ENCODE data around the gene NPM1. TPM values are rescaled to one million over a fixed set of nuclear protein-coding genes. Genes with fewer than 3 reads are reported as not detected.

NPM1 gene
- total and polyA plus RNA-seq, 2 donors (not counting 1 experiment from before 2014, with no cell fraction given), result 158 to 920 TPM

- POLR2A ChIA-PET, result no interaction called here
- Histone ChIP-seq H4K20me1 (ENCODE audit: control insufficient read depth, insufficient read depth, low read length, poor library complexity, severe bottlenecking) (no peaks in the 10 kb centered on the region), H3K79me2 (ENCODE audit: control insufficient read depth, insufficient read depth, low read length) (no peaks in the 10 kb centered on the region), H3K4me2 (replicated peaks; ENCODE audit: low read depth, low read length, poor library complexity, severe bottlenecking) (no peak overlapping the region), H3K9me3 (ENCODE audit: control extremely low read depth in 1 of 3, control insufficient read depth in 2 of 3, insufficient read depth in 1 of 3, low read length in 2 of 3) (no peaks in the 10 kb centered on the region), H3K27ac (ENCODE audit: low read length in 2 of 2) (no peak overlapping the region), H3K4me1 (ENCODE audit: control insufficient read depth in 2 of 2, insufficient read depth in 2 of 2, low read length in 2 of 2) (no peaks in the 10 kb centered on the region), H3K4me3 (ENCODE audit: control extremely low read depth in 1 of 5, extremely low read depth in 1 of 5, insufficient read depth in 1 of 5, low read depth in 2 of 5, low read length in 4 of 5) (no peak overlapping the region), H3K9ac (ENCODE audit: low read length) (no peak overlapping the region), H3K36me3 (replicated peaks in 1 of 2; ENCODE audit: control extremely low read depth in 1 of 2, control insufficient read depth in 1 of 2, extremely low read depth in 1 of 2, insufficient read depth in 2 of 2, low read length in 1 of 2) (no peaks in the 10 kb centered on the region), H2AFZ (ENCODE audit: insufficient read depth, low read depth, low read length, poor library complexity, severe bottlenecking) (no peak overlapping the region), H3K27me3 (replicated peaks in 1 of 4; ENCODE audit: control extremely low read depth in 1 of 4, control insufficient read depth in 3 of 4, insufficient read depth in 4 of 4, low read length in 3 of 4) (peaks cover 0 to 27% (median 5%) of the 10 kb centered on the region in 4 experiments)
- intact Hi-C loops (cut with micrococcal nuclease), result no loop called here
- 98% methylated on average over 9 of the region's 10 CpGs for WGBS (ENCODE audit: insufficient coverage)
- CTCF ChIA-PET, result no interaction called here
- Mint-ChIP-seq H3K9me3 (ENCODE audit: insufficient read depth) (no peaks in the 10 kb centered on the region), H3K4me1 (peaks cover 7% of the 10 kb centered on the region), H3K27ac (no peak overlapping the region), H3K27me3 (peaks cover 71% of the 10 kb centered on the region), H3K4me3 (no peak overlapping the region)
- no peak for DNase-seq
- no peak for ATAC-seq (ENCODE audit: low read depth)
- TF ChIP-seq CTCF (IDR thresholded peaks at IDR 0.05) (no peak), EZH2 (IDR thresholded peaks at IDR 0.05; ENCODE audit: borderline replicate concordance, insufficient read depth, low read depth, low read length, poor library complexity, severe bottlenecking) (no peak)
Observed at GRCh38 chr5:171449426-171449825, 61.8 kb downstream of the NPM1 start.

GRCh38 chr5:171450423-171451331, 63.0 kb downstream of the NPM1 start:
- 15% methylated on average over 83 of the region's 88 CpGs for WGBS (ENCODE audit: insufficient coverage)
- peaks cover 0 to 27% (median 5%) of the 10 kb centered on the region in 4 experiments for H3K27me3 ChIP-seq (replicated peaks in 1 of 4; ENCODE audit: control extremely low read depth in 1 of 4, control insufficient read depth in 3 of 4, insufficient read depth in 4 of 4, low read length in 3 of 4)
- H4K20me1 ChIP-seq (ENCODE audit: control insufficient read depth, insufficient read depth, low read length, poor library complexity, severe bottlenecking), result no peaks in the 10 kb centered on the region
- Mint-ChIP-seq H3K27ac (no peak overlapping the region), H3K4me1 (peaks cover 7% of the 10 kb centered on the region), H3K9me3 (ENCODE audit: insufficient read depth) (no peaks in the 10 kb centered on the region), H3K27me3 (peaks cover 75% of the 10 kb centered on the region), H3K4me3 (peak overlapping the region; percentile 37)
- no peaks in the 10 kb centered on the region for H3K79me2 ChIP-seq (ENCODE audit: control insufficient read depth, insufficient read depth, low read length)
- no peak overlapping the region for H3K27ac ChIP-seq (ENCODE audit: low read length in 2 of 2)
- ChIA-PET POLR2A (no interaction called here), CTCF (no interaction called here)
- no peaks in the 10 kb centered on the region for H3K4me1 ChIP-seq (ENCODE audit: control insufficient read depth in 2 of 2, insufficient read depth in 2 of 2, low read length in 2 of 2)
- no peak overlapping the region for H3K9ac ChIP-seq (ENCODE audit: low read length)
- ATAC-seq (ENCODE audit: low read depth), result no peak
- no peak overlapping the region for H3K4me3 ChIP-seq (ENCODE audit: control extremely low read depth in 1 of 5, extremely low read depth in 1 of 5, insufficient read depth in 1 of 5, low read depth in 2 of 5, low read length in 4 of 5)
- intact Hi-C loops (cut with micrococcal nuclease), result no loop called here
- H2AFZ ChIP-seq (ENCODE audit: insufficient read depth, low read depth, low read length, poor library complexity, severe bottlenecking), result no peak overlapping the region
- TF ChIP-seq CTCF (IDR thresholded peaks at IDR 0.05) (no peak), EZH2 (IDR thresholded peaks at IDR 0.05; ENCODE audit: borderline replicate concordance, insufficient read depth, low read depth, low read length, poor library complexity, severe bottlenecking) (no peak)
- no peaks in the 10 kb centered on the region for H3K9me3 ChIP-seq (ENCODE audit: control extremely low read depth in 1 of 3, control insufficient read depth in 2 of 3, insufficient read depth in 1 of 3, low read length in 2 of 3)
- peak overlapping the region; percentile 54 for H3K4me2 ChIP-seq (replicated peaks; ENCODE audit: low read depth, low read length, poor library complexity, severe bottlenecking)
- no peak for DNase-seq
- no peaks in the 10 kb centered on the region for H3K36me3 ChIP-seq (replicated peaks in 1 of 2; ENCODE audit: control extremely low read depth in 1 of 2, control insufficient read depth in 1 of 2, extremely low read depth in 1 of 2, insufficient read depth in 2 of 2, low read length in 1 of 2)

Data from B cell (primary cell).